Heart right ventricle (tissue), 16 donors: ENCODE data around the gene NFATC1. TPM values are rescaled to one million over a fixed set of nuclear protein-coding genes. Genes with fewer than 3 reads are reported as not detected.

Experiments used
- ATAC-seq, 8 donors: fragments of 200-7000 bp; cut with Tn5 transposase; one replicate each; pipeline ENCODE4 v1.9.1; 2020; ENCODE audit warnings: mild to moderate bottlenecking in 8 of 8, moderate library complexity in 8 of 8, moderate number of reproducible peaks in 1 of 8
- DNase-seq, 2 donors: peaks; one replicate each; pipeline ENCODE4 v3.0.0-alpha.2; 2020
- H3K27ac ChIP-seq, 10 donors: fragments of 200-600 bp; sonication (generic) in 2 of 10; one replicate each; pipeline versions ENCODE4 v1.5.0 to v1.8.0; 2020 to 2022; ENCODE audit warnings: mild to moderate bottlenecking in 3 of 10
- H3K27me3 ChIP-seq, 7 donors: fragments of 200-600 bp; one replicate each; pipeline ENCODE4 v1.8.0; 2021 to 2022; ENCODE audit warnings: mild to moderate bottlenecking in 2 of 7
- H3K36me3 ChIP-seq, 9 donors: fragments of 200-600 bp; sonication (generic) in 1 of 9; one replicate each; pipeline versions ENCODE4 v1.5.0 to v1.8.0; 2020 to 2022; ENCODE audit warnings: mild to moderate bottlenecking in 2 of 9
- H3K4me1 ChIP-seq, 9 donors: fragments of 200-600 bp; sonication (generic) in 1 of 9; one replicate each; pipeline versions ENCODE4 v1.5.0 to v1.8.0; 2020 to 2022; ENCODE audit warnings: mild to moderate bottlenecking in 4 of 9
- H3K4me3 ChIP-seq, 10 donors: fragments of 200-600 bp; sonication (generic) in 2 of 10; one replicate each; pipeline versions ENCODE4 v1.5.0 to v1.8.0; 2020 to 2022; ENCODE audit warnings: mild to moderate bottlenecking in 7 of 10, moderate library complexity in 2 of 10
- H3K9me3 ChIP-seq, 11 donors: fragments of 200-600 bp in 10 of 11; sonication (generic) in 2 of 11; one replicate each; pipeline versions ENCODE4 v1.5.0 to v1.8.0; 2013 to 2022; ENCODE audit warnings: mild to moderate bottlenecking in 2 of 11, control low read depth in 1 of 11, moderate library complexity in 1 of 11
- CTCF ChIP-seq, 9 donors: fragments of 200-600 bp; sonication (generic) in 2 of 9; IDR thresholded peaks; one replicate each; pipeline versions ENCODE4 v1.5.0 to v1.8.0; 2021 to 2022; ENCODE audit warnings: antibody characterized with exemption in 9 of 9, mild to moderate bottlenecking in 5 of 9, moderate library complexity in 1 of 9
- WGBS, 2 donors: extraction: QIAGEN DNeasy Blood & Tissue Kit; methylation state at CpG; one replicate each; pipeline ENCODE4 v1.1.7; 2013; ENCODE audit warnings: inconsistent platforms in 1 of 2; 5-methylcytosine and 5-hydroxymethylcytosine counted together
- intact Hi-C, 10 donors: fragments of 100-400 bp; cut with DNase I; formaldehyde crosslinking; loops; one replicate each; pipeline versions ENCODE4 v1.11.1 to v1.14.2; 2022
- polyA plus RNA-seq, 2 donors: library from polyadenylated mRNA; stranded (reverse); fragments of 200-250 nt; gene quantifications; one replicate each; pipeline ENCODE4 v1.2.3, GENCODE V29; 2013
- total RNA-seq, 10 donors: library from RNA; stranded (reverse); fragmentation: NEBNext Ultra II Directional in 3 of 10; extraction: Animal tissue kit (Norgen Biotek cat#: 25700) in 3 of 10; gene quantifications; one replicate each; pipeline versions ENCODE4 v1.2.1 to v1.2.4, GENCODE V29; 2021 to 2023
- donor health status: Arrhythmogenic right ventricular cardiomyopathy.
- donor health status: ischemic (EF 13 %, LVEDD 7.1; RV severe dilation, severe dysfunction).
- donor health status: healthy with polysubstance abuse.
- donor health status: DM: no; HTN: yes; CAD: no.
- donor health status: DM: no; HTN: no; CAD: no.
- donor health status: ischemic (EF 25% LVEDD 6.9; RV normal size, moderate dysfunction).
- donor health status: ischemic (EF 25% LVEDD 5.7; RV mildly dilated, moderate dysfunction).
- donor health status: healthy.
- donor health status: DM: yes; HTN: yes; CAD: no.
- donor health status: Ischemic cardiomyopathy.
- donor health status: ischemic (EF 35%, LVEDD 5.7; RV mildly dilated, moderate dysfunction).
- donor health status: nonischemic (EF 11% LVEDD 7.7; RV severe dilation, severe dysfunction).
- donor health status: DM: yes; HTN: yes; CAD: no.
- donor health status: PGD.
- donor health status: ischemic (EF 29% LVEDD 5.4; RV normal size, mild dysfunction).
- donor health status: nonischemic (EF 23%, LVEDD 6.1; RV moderate dilation, normal function).

The NFATC1 gene
- total and polyA plus RNA-seq, 12 donors = 6.3 to 23.8 (median 18.6) TPM

GRCh38 chr18:79518028-79518682 is 122.4 kb downstream of the NFATC1 start:
- no peak for TF ChIP-seq CTCF (IDR thresholded peaks at IDR 0.05)

GRCh38 chr18:79518683-79519128 is 123.0 kb downstream of the NFATC1 start:
- H3K27ac ChIP-seq = no peak overlapping the region
- TF ChIP-seq CTCF (IDR thresholded peaks at IDR 0.05) = no peak
- DNase-seq = no peak
- no peaks in the 10 kb centered on the region for H3K27me3 ChIP-seq
- intact Hi-C loops = no loop called here
- no peak for ATAC-seq
- 93 to 96% methylated on average over 14 of the region's 14 CpGs for WGBS, 2 donors
- H3K4me3 ChIP-seq = no peak overlapping the region
- H3K9me3 ChIP-seq = no peaks in the 10 kb centered on the region
- H3K36me3 ChIP-seq = peaks cover 0 to 1% (median 0%) of the 10 kb centered on the region in 9 donors
- H3K4me1 ChIP-seq = peaks cover 0 to 28% (median 6%) of the 10 kb centered on the region in 9 donors

More at GRCh38 chr18:79518028-79518682, 122.4 kb downstream of the NFATC1 start:
- Histone ChIP-seq H3K27ac (no peak overlapping the region), H3K4me1 (peaks cover 0 to 22% (median 6%) of the 10 kb centered on the region in 9 donors), H3K4me3 (no peak overlapping the region), H3K36me3 (peaks cover 0 to 7% (median 0%) of the 10 kb centered on the region in 9 donors), H3K9me3 (no peaks in the 10 kb centered on the region), H3K27me3 (no peaks in the 10 kb centered on the region)
- DNase-seq = peak in 1 of 2 donors; percentile 2
- intact Hi-C loops = no loop called here
- no peak for ATAC-seq
- 96 to 97% methylated on average over 22 of the region's 22 CpGs for WGBS, 2 donors

DNA sequence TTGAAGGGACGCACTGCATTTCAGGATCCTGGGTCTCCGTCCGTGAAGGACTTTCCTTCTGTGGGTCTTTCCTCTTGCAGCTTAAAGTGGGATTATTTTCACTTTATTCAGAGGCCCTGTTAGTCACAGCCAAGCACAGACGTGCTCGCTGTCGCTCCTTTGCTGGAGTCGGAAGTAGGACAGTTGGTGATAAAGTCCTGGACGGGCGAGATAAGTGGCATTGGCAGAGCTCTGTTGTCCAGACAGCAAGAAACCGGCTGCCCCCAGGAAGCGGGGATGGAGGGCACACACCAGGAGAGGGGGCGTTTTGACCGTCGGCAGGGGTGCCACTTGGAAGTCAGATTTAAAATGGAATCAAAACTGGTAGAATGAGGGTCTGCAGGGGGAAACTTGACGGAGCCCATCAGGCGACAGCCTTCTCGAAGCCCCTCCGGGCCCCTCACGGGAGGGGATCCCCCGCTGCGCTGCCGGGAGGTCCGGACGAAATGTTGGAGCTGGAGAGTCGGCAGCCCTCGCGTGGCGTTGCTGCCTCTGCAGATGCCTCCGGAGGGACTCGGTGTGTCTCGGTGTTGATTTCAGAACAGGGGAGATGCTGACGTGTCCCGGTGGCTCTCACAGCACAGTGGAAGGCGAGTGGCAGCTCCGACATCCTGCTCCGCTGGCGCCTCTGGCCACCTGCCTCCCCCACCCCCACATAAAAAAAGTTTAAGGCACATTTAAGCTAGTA is 124.2 kb downstream of the NFATC1 start:
- peak in 4 of 8 donors; percentile 20 to 49 (median 30) for ATAC-seq
- TF ChIP-seq CTCF (IDR thresholded peaks at IDR 0.05) = no peak
- Histone ChIP-seq H3K4me1 (peaks cover 0 to 34% (median 6%) of the 10 kb centered on the region in 9 donors), H3K27ac (no peak overlapping the region), H3K4me3 (peak overlapping the region in 4 of 10 donors; percentile 19 to 30 (median 24)), H3K36me3 (no peaks in the 10 kb centered on the region), H3K9me3 (no peaks in the 10 kb centered on the region), H3K27me3 (no peaks in the 10 kb centered on the region)
- 32 to 39% methylated on average over 37 of the region's 37 CpGs for WGBS, 2 donors
- intact Hi-C loops = no loop called here
- DNase-seq = peak in 1 of 2 donors; percentile 4

DNA sequence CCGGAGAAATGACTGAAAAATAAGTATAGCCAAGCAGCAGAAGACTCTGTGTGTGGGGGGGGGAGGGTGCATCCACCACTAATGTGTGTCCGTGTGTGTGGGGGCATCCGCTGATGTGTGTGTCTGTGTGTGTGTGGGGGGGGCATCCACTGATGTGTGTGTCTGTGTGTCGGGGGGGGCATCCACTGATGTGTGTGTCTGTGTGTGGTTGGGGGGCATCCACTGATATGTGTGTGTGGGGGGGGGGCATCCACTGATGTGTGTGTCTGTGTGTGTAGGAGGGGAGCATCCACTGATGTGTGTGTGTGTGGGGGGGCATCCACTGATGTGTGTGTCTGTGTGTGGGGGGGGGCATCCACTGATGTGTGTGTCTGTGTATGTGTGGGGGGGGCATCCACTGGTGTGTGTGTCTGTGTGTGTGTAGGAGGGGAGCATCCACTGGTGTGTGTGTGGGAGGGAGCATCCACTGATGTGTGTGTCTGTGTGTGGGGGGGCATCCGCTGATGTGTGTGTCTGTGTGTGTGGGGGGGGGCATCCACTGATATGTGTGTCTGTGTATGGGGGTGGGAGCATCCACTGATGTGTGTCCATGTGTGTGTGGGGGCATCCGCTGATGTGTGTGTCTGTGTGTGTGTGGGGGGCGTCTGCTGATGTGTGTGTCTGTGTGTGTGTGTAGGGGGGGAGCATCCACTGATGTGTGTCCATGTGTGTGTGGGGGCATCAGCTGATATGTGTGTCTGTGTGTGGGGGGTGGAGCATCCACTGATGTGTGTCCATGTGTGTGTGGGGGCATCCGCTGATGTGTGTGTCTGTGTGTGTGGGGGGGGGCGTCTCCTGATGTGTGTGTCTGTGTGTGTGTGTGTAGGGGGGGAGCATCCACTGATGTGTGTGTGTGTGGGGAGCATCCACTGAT is 125.0 kb downstream of the NFATC1 start:
- no peak for TF ChIP-seq CTCF (IDR thresholded peaks at IDR 0.05)
- WGBS, 2 donors = 72 to 77% methylated on average over 9 of the region's 9 CpGs
- no peaks in the 10 kb centered on the region for H3K9me3 ChIP-seq
- no peak overlapping the region for H3K27ac ChIP-seq
- ATAC-seq (no peak), DNase-seq (no peak)
- H3K4me3 ChIP-seq = no peak overlapping the region
- no peaks in the 10 kb centered on the region for H3K36me3 ChIP-seq
- intact Hi-C loops = no loop called here
- peaks cover 3 to 35% (median 7%) of the 10 kb centered on the region in 9 donors for H3K4me1 ChIP-seq
- H3K27me3 ChIP-seq = no peaks in the 10 kb centered on the region
